Trophoblast cell (in vitro differentiated cells and primary cell): ENCODE measurements around the gene INVS.

ENCODE experiments used
- DNase-seq, 2 donors: peaks; one replicate each; pipeline ENCODE4 v3.0.0-alpha.2; 2016
- H2AFZ ChIP-seq: 2 replicates; pipeline ENCODE4 v1.6.1; 2013; ENCODE audit warnings: low read length, moderate library complexity, mild to moderate bottlenecking; ENCODE audit not compliant: insufficient read depth, poor library complexity
- H2AK5ac ChIP-seq: 2 replicates; pipeline ENCODE4 v1.6.1; 2013; ENCODE audit warnings: mild to moderate bottlenecking, low read length
- H2BK120ac ChIP-seq: 2 replicates; pipeline ENCODE4 v1.6.1; 2013; ENCODE audit warnings: low read length, mild to moderate bottlenecking, moderate library complexity; ENCODE audit not compliant: insufficient read depth, poor library complexity
- H2BK12ac ChIP-seq: 2 replicates; pipeline ENCODE4 v1.6.1; 2013; ENCODE audit warnings: mild to moderate bottlenecking, low read length, moderate library complexity
- H2BK5ac ChIP-seq: 2 replicates; pipeline ENCODE4 v1.6.1; 2013; ENCODE audit warnings: low read length, low read depth, moderate library complexity, mild to moderate bottlenecking; ENCODE audit not compliant: poor library complexity
- H3K14ac ChIP-seq: 2 replicates; pipeline ENCODE4 v1.6.1; 2013; ENCODE audit warnings: mild to moderate bottlenecking, low read length
- H3K18ac ChIP-seq: 2 replicates; pipeline ENCODE4 v1.6.1; 2013; ENCODE audit warnings: mild to moderate bottlenecking, low read length
- H3K23ac ChIP-seq: 2 replicates; pipeline ENCODE4 v1.6.1; 2013; ENCODE audit warnings: low read length
- H3K27ac ChIP-seq: 2 replicates; pipeline ENCODE4 v1.5.1; 2013; ENCODE audit warnings: low read depth, mild to moderate bottlenecking, inconsistent platforms, low read length, moderate library complexity
- H3K27me3 ChIP-seq: 2 replicates; pipeline ENCODE4 v1.6.1; 2013; ENCODE audit warnings: inconsistent platforms, mild to moderate bottlenecking, low read length, moderate library complexity; ENCODE audit not compliant: insufficient read depth
- H3K36me3 ChIP-seq, 2 experiments: 1 replicate in 1 of 2; 2 replicates in 1 of 2; pipeline ENCODE4 v1.6.1; 2013; ENCODE audit warnings: low read length in 2 of 2, mild to moderate bottlenecking in 2 of 2, moderate library complexity in 1 of 2; ENCODE audit not compliant: insufficient read depth in 2 of 2, control insufficient read depth in 1 of 2
- H3K4ac ChIP-seq: 2 replicates; pipeline ENCODE4 v1.6.1; 2013; ENCODE audit warnings: low read depth, mild to moderate bottlenecking, low read length, moderate library complexity
- H3K4me1 ChIP-seq, 2 experiments: 1 replicate in 1 of 2; 2 replicates in 1 of 2; pipeline ENCODE4 v1.6.1; 2013; ENCODE audit warnings: low read length in 2 of 2, mild to moderate bottlenecking in 2 of 2, moderate library complexity in 1 of 2; ENCODE audit not compliant: insufficient read depth in 2 of 2, control insufficient read depth in 1 of 2
- H3K4me2 ChIP-seq: 2 replicates; pipeline ENCODE4 v1.6.1; 2013; ENCODE audit warnings: inconsistent platforms, mild to moderate bottlenecking, low read length, moderate library complexity
- H3K4me3 ChIP-seq: 2 replicates; pipeline ENCODE4 v1.5.1; 2013; ENCODE audit warnings: mild to moderate bottlenecking, low read depth, low read length, inconsistent platforms
- H3K79me1 ChIP-seq: one replicate; pipeline ENCODE4 v1.6.1; 2013; ENCODE audit warnings: low read length
- H3K79me2 ChIP-seq: 2 replicates; pipeline ENCODE4 v1.6.1; 2013; ENCODE audit warnings: low read length, mild to moderate bottlenecking; ENCODE audit not compliant: control insufficient read depth, insufficient read depth, poor library complexity
- H3K9ac ChIP-seq: 2 replicates; pipeline ENCODE4 v1.6.1; 2013; ENCODE audit warnings: mild to moderate bottlenecking, low read length
- H3K9me3 ChIP-seq: 2 replicates; pipeline ENCODE4 v1.6.1; 2013; ENCODE audit warnings: low read depth, mild to moderate bottlenecking, control low read depth, inconsistent platforms, low read length; ENCODE audit not compliant: insufficient read depth
- H4K12ac ChIP-seq: 2 replicates; pipeline ENCODE4 v1.6.1; 2013; ENCODE audit warnings: low read depth, mild to moderate bottlenecking, low read length, moderate library complexity
- H4K8ac ChIP-seq: 2 replicates; pipeline ENCODE4 v1.6.1; 2013; ENCODE audit warnings: low read depth, mild to moderate bottlenecking, low read length, moderate library complexity
- H4K91ac ChIP-seq: one replicate; pipeline ENCODE4 v1.6.1; 2013; ENCODE audit warnings: low read depth, mild to moderate bottlenecking, low read length, moderate library complexity
- WGBS: extraction: QIAGEN DNeasy Blood & Tissue Kit; methylation state at CpG from one replicate; pipeline ENCODE4 v1.1.7; 2013; ENCODE audit warnings: missing lambda C conversion rate; ENCODE audit not compliant: insufficient read length, insufficient coverage; ENCODE audit errors: extremely low coverage; 5-methylcytosine and 5-hydroxymethylcytosine counted together

INVS gene

GRCh38 chr9:100220936-100221335 lies 121.9 kb downstream of the INVS start:
- Histone ChIP-seq H3K23ac (no peak overlapping the region), H2AK5ac (no peak overlapping the region), H3K4me3 (no peak overlapping the region), H3K27me3 (no peaks in the 10 kb centered on the region), H3K14ac (no peak overlapping the region), H4K91ac (no peak overlapping the region), H3K4ac (no peak overlapping the region), H3K36me3 (peaks cover 0 to 3% of the 10 kb centered on the region in 2 experiments), H2BK12ac (no peak overlapping the region), H3K4me1 (peaks cover 2 to 4% of the 10 kb centered on the region in 2 experiments), H3K27ac (no peak overlapping the region), H4K8ac (no peak overlapping the region), H2BK5ac (no peak overlapping the region), H3K9ac (no peak overlapping the region), H3K4me2 (no peak overlapping the region), H3K79me1 (no peaks in the 10 kb centered on the region), H3K9me3 (no peaks in the 10 kb centered on the region), H3K18ac (no peak overlapping the region), H2AFZ (no peak overlapping the region), H4K12ac (no peak overlapping the region), H2BK120ac (no peak overlapping the region), H3K79me2 (no peaks in the 10 kb centered on the region)
- WGBS: no CpG with 5 or more reads among the region's 1 CpG
- DNase-seq: no peak

DNA sequence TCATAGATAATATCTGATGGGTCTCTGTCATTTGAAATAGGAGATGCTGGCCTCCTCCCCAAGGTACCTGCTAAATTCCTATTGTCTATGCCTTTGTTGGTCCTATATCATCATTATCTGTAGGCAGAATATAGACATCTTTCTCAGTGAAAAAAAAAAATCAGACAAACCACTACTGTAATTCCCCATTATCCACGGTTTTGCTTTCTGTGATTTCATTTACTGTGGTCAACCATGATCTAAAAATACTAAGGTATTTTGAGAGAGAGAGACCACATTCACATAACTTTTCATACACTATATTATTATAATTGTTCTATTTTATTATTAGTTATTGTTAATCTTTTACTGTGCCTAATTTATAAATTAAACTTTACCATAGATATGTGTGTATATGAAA lies 122.5 kb downstream of the INVS start:
- H3K9ac ChIP-seq: no peak overlapping the region
- peaks cover 2 to 4% of the 10 kb centered on the region in 2 experiments for H3K4me1 ChIP-seq
- no peak overlapping the region for H2AFZ ChIP-seq
- H3K4me2 ChIP-seq: no peak overlapping the region
- DNase-seq: no peak
- H4K8ac ChIP-seq: no peak overlapping the region
- H4K12ac ChIP-seq: no peak overlapping the region
- no peak overlapping the region for H2BK5ac ChIP-seq
- WGBS: no CpG with 5 or more reads among the region's 1 CpG
- H3K23ac ChIP-seq: no peak overlapping the region
- H3K27ac ChIP-seq: no peak overlapping the region
- no peak overlapping the region for H3K18ac ChIP-seq
- no peaks in the 10 kb centered on the region for H3K79me2 ChIP-seq
- H3K9me3 ChIP-seq: no peaks in the 10 kb centered on the region
- H4K91ac ChIP-seq: no peak overlapping the region
- H3K14ac ChIP-seq: no peak overlapping the region
- no peak overlapping the region for H2AK5ac ChIP-seq
- no peaks in the 10 kb centered on the region for H3K27me3 ChIP-seq
- H3K4ac ChIP-seq: no peak overlapping the region
- H3K36me3 ChIP-seq: peaks cover 0 to 4% of the 10 kb centered on the region in 2 experiments
- H3K79me1 ChIP-seq: no peaks in the 10 kb centered on the region
- no peak overlapping the region for H2BK120ac ChIP-seq
- no peak overlapping the region for H2BK12ac ChIP-seq
- no peak overlapping the region for H3K4me3 ChIP-seq

DNA sequence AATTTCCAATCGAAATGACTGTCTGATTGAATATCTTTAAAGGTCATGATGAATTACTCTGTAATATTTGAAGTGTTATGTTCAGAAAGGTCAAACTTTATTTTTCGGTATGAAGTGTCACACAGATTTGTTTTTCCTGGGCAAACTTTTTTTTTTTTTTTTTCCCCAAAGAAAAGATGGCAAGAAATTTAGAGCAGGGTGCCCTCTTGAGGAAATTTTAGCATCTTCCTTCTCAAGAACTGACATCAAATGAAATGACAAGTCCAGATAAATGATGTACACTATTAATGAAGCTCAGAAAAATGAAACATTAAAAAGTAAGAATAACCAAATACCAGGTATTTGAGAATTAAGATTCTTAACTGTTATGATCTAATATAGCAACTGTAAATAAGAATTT lies 123.6 kb downstream of the INVS start:
- H3K27me3 ChIP-seq: no peaks in the 10 kb centered on the region
- no peak overlapping the region for H2BK5ac ChIP-seq
- H4K8ac ChIP-seq: no peak overlapping the region
- peak in 1 of 2 donors; percentile 24 for DNase-seq
- no peaks in the 10 kb centered on the region for H3K79me1 ChIP-seq
- H3K27ac ChIP-seq: no peak overlapping the region
- no peak overlapping the region for H2BK120ac ChIP-seq
- WGBS: no CpG with 5 or more reads among the region's 2 CpGs
- no peak overlapping the region for H3K18ac ChIP-seq
- H2BK12ac ChIP-seq: no peak overlapping the region
- peaks cover 2 to 4% of the 10 kb centered on the region in 2 experiments for H3K36me3 ChIP-seq
- H3K4me2 ChIP-seq: no peak overlapping the region
- H2AFZ ChIP-seq: no peak overlapping the region
- H3K14ac ChIP-seq: no peak overlapping the region
- no peak overlapping the region for H4K12ac ChIP-seq
- no peak overlapping the region for H3K4ac ChIP-seq
- H4K91ac ChIP-seq: no peak overlapping the region
- H3K79me2 ChIP-seq: no peaks in the 10 kb centered on the region
- H2AK5ac ChIP-seq: no peak overlapping the region
- H3K4me3 ChIP-seq: no peak overlapping the region
- no peaks in the 10 kb centered on the region for H3K4me1 ChIP-seq
- H3K23ac ChIP-seq: no peak overlapping the region
- no peak overlapping the region for H3K9ac ChIP-seq
- H3K9me3 ChIP-seq: no peaks in the 10 kb centered on the region

GRCh38 chr9:100227636-100228035 lies 128.6 kb downstream of the INVS start:
- Histone ChIP-seq H3K18ac (no peak overlapping the region), H2BK120ac (no peak overlapping the region), H3K14ac (no peak overlapping the region), H2AFZ (no peak overlapping the region), H3K23ac (no peak overlapping the region), H2BK12ac (no peak overlapping the region), H3K9me3 (no peaks in the 10 kb centered on the region), H3K27me3 (no peaks in the 10 kb centered on the region), H3K36me3 (peaks cover 2 to 4% of the 10 kb centered on the region in 2 experiments), H2AK5ac (no peak overlapping the region), H4K12ac (no peak overlapping the region), H3K4ac (no peak overlapping the region), H3K27ac (no peak overlapping the region), H3K9ac (no peak overlapping the region), H4K8ac (no peak overlapping the region), H3K79me1 (no peaks in the 10 kb centered on the region), H3K4me3 (no peak overlapping the region), H3K79me2 (no peaks in the 10 kb centered on the region), H4K91ac (no peak overlapping the region), H3K4me2 (no peak overlapping the region), H2BK5ac (no peak overlapping the region), H3K4me1 (no peaks in the 10 kb centered on the region)
- no peak for DNase-seq
- no CpG with 5 or more reads among the region's 2 CpGs for WGBS
